Mucosa of descending colon (tissue), 3 donors: ENCODE data around the gene IER5. TPM values are rescaled to one million over a fixed set of nuclear protein-coding genes. Genes with fewer than 3 reads are reported as not detected.
"Not testable (repeated sequence)": the region's sequence is repeated elsewhere in the genome, so short reads cannot be mapped to it uniquely, and the experiment has no call there.

ENCODE experiments used
- ATAC-seq: fragments of 200-7000 bp; cut with Tn5 transposase; one replicate; pipeline ENCODE4 v1.9.1; 2020; ENCODE audit warnings: mild to moderate bottlenecking, moderate library complexity
- DNase-seq, 3 donors: peaks; one replicate each; pipeline ENCODE4 v3.0.0-alpha.2; 2020
- H3K36me3 ChIP-seq: fragments of 200-600 bp; one replicate; pipeline ENCODE4 v1.8.0; 2021; ENCODE audit warnings: low read depth, mild to moderate bottlenecking
- H3K4me1 ChIP-seq: fragments of 200-600 bp; one replicate; pipeline ENCODE4 v1.8.0; 2021; ENCODE audit warnings: low read depth, mild to moderate bottlenecking
- H3K4me3 ChIP-seq: fragments of 200-600 bp; one replicate; pipeline ENCODE4 v1.8.0; 2021; ENCODE audit warnings: mild to moderate bottlenecking
- H3K9me3 ChIP-seq: fragments of 200-600 bp; one replicate; pipeline ENCODE4 v1.8.0; 2021; ENCODE audit warnings: mild to moderate bottlenecking
- CTCF ChIP-seq: fragments of 200-600 bp; IDR thresholded peaks from one replicate; pipeline ENCODE4 v1.8.0; 2022; ENCODE audit warnings: antibody characterized with exemption, mild to moderate bottlenecking
- intact Hi-C, 2 donors: fragments of 100-400 bp; cut with DNase I in 1 of 2; cut with micrococcal nuclease in 1 of 2; formaldehyde crosslinking; loops; one replicate each; pipeline versions ENCODE4 v1.11.0 to v1.11.1; 2022; cut with DNase I, micrococcal nuclease
- long read RNA-seq, 2 donors: library from polyadenylated mRNA; unstranded; transcript quantifications; one replicate each; pipeline ENCODE4 v2.0.0, GENCODE V29; 2019 to 2021
- total RNA-seq, 3 donors: library from RNA; stranded (reverse); fragmentation: NEBNext Ultra II Directional in 2 of 3; extraction: Animal tissue kit (Norgen Biotek cat#: 25700) in 2 of 3; gene quantifications; one replicate each; pipeline versions ENCODE4 v1.2.1 to v1.2.4, GENCODE V29; 2021 to 2023
- donor health status: DM: no; HTN: no; CAD: no; lungs with moderate emphysema.
- donor health status: DM: no; HTN: no; CAD: no.
- donor health status: DM: no; HTN: yes; CAD: no.

IER5 gene
- total RNA-seq: 10 to 100 TPM; 15.4 to 16.7 (median 16.4) TPM
- long read RNA-seq, donor 1, full-length matches to known transcripts: 60 of 60 reads
- long read RNA-seq, donor 1, partial matches to known transcripts: 0 of 60 reads
- long read RNA-seq, donor 1, other reads (novel, unspliced or antisense): 0 of 60 reads
- long read RNA-seq, donor 2: 0 reads

- H3K4me1 ChIP-seq: peaks cover 36% of the 10 kb centered on the region
- peaks cover 4% of the 10 kb centered on the region for H3K36me3 ChIP-seq
- H3K9me3 ChIP-seq: no peaks in the 10 kb centered on the region
- peak within 1 kb of the TSS; percentile 88 for H3K4me3 ChIP-seq
- DNase-seq (peak; percentile 98 to 99 (median 98)), ATAC-seq (peak; percentile 87)
- TF ChIP-seq CTCF: no peak
- intact Hi-C loops: no loop called here
These were observed at the start of gene IER5 for GRCh38 chr1:181088079-181089016. Gene IER5 (plus strand): TSS chr1:181088700. CDS start chr1:181088903, 203 bp downstream.

GRCh38 chr1:181040284-181040865 lies 48.1 kb upstream of the IER5 start:
- Histone ChIP-seq H3K9me3 (no peaks in the 10 kb centered on the region), H3K36me3 (no peaks in the 10 kb centered on the region), H3K4me3 (no peak overlapping the region), H3K4me1 (peaks cover 16% of the 10 kb centered on the region)
- ATAC-seq (peak; percentile 49), DNase-seq (peak; percentile 40 to 71 (median 65))
- intact Hi-C loops: no loop called here
- TF ChIP-seq CTCF: no peak

- Histone ChIP-seq H3K9me3 (no peaks in the 10 kb centered on the region), H3K4me1 (peaks cover 16% of the 10 kb centered on the region), H3K36me3 (no peaks in the 10 kb centered on the region), H3K4me3 (no peak overlapping the region)
- DNase-seq (peak; percentile 63 to 73 (median 66)), ATAC-seq (peak; percentile 88)
- no peak for TF ChIP-seq CTCF
- intact Hi-C loops: no loop called here
These were observed 45.2 kb upstream of the IER5 start for GRCh38 chr1:181043025-181043888.

DNA sequence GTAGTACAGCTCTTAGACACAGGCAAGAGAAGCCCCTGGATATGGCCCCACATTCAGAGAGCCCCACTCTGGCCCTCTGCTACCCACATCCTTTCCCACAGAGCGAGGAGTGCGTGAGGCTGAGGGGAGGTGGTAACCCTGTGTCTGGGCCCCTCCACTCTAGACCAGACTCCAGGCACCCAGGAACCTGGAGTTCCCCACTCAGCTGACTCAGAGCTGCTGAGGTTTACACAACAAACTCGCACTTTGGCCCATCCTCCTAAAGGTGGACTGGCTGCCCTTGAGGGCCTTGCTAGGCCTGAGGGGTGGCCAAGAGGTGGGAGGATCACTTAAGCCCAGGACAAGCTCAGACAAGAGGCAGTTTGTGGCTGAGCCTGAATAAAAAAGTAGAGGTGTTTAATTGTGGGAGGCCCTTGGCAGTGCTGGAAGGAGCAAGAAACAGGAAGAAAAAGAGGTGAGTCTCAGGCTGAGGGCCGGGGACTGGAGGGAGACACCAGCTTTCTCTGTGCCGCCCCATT lies 44.0 kb upstream of the IER5 start:
- ATAC-seq: peak; percentile 79
- DNase-seq: peak; percentile 19 to 45 (median 45)

GRCh38 chr1:181045946-181046345 lies 42.6 kb upstream of the IER5 start:
- DNase-seq, H3K9me3 ChIP-seq, ATAC-seq, H3K4me3 ChIP-seq, H3K36me3 ChIP-seq, intact Hi-C loops: not testable (repeated sequence)
- H3K4me1 ChIP-seq: peaks cover 12% of the 10 kb centered on the region

More for the DNA sequence above, 44.0 kb upstream of the IER5 start:
- H3K36me3 ChIP-seq: no peaks in the 10 kb centered on the region
- H3K9me3 ChIP-seq: no peaks in the 10 kb centered on the region
- no peak for TF ChIP-seq CTCF
- no peak overlapping the region for H3K4me3 ChIP-seq
- intact Hi-C loops: no loop called here
- H3K4me1 ChIP-seq: peaks cover 16% of the 10 kb centered on the region
